Inflammatory macrophage treated with lipopolysaccharide for 1 hour (primary cell): ENCODE data around the gene RAB26.

Source experiments
- DNase-seq, 2 donors: peaks; one replicate each; pipeline ENCODE4 v3.0.0-alpha.2; 2020 to 2022

The RAB26 gene

DNA sequence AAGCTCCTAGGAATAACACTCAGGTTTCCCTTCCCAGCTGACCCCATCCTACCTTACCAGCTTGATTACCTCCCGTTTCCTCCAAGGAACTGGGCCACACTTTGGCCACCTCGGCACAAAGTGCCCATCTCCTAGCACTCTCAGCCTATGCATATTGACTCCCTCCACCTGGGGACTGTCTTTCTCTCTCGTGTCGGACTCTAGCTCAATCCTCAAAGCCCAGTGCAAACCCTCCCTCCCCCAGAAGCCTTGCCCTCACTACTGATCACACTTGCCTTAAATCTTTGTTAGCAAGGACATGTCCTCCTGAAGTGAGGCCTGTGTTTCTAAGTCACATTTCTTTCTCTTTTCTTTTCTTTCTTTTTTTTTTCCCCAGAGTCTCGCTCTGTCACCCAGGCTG lies 2.6 kb upstream of the RAB26 start:
- DNase-seq: no peak

DNA sequence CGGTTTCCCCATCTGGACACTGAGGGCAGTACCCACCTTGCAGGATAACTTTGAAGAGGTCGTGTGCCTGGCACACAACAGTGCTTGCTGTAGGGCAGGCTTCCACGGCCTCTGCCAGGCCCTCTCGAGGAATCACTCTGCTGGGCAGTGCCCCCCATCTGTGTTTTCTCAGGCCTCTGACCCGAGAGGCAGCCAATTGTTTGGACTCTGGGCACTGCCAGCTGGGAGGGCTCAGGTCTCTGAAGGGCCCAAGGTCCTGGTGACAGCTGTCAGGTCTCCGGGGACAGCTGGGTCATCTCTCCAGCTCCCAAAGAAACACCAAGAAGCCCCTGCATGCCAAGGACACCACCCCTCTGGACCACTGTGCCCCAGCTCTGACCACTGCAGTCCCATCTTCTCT lies 1.0 kb upstream of the RAB26 start:
- no peak for DNase-seq

DNA sequence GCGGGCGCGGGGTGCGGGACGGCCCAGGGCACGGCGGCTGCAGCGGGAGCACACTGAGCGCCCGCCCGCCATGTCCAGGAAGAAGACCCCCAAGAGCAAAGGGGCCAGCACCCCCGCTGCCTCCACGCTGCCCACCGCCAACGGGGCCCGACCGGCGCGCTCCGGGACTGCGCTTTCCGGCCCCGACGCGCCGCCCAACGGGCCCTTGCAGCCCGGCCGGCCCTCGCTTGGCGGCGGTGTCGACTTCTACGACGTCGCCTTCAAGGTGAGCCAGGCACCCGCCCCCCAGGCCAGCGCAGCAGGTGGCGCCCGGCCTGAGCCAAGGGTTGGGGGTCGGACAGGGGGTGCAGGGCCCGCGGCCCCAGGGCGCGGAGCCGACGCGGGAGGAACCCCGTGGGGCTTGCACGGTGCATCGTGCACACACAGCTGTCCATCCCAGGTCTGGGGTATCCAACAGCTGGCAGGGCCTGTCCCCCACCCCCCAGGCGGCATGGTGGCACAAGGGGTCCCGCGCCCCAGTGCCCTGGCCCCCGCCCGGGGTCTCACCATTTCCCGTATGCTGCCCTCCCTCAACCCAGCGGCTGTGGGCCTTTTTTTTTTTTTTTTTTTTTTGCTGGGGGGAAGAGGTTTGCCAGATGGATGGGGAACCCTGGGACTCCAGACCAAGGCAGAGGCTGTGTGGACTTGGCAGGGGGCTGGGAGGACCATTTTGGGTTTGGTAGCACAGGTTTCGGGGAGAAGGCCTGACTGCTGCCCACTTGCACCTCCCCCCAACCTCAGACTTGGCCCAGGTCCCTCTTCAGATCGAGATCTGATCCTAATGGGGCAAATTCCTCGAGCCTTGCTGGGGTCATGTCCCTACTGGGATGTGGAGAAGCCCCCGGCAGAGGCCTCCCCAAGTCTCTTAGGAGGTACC lies 547 bp downstream of the RAB26 start:
- no peak for DNase-seq

DNA sequence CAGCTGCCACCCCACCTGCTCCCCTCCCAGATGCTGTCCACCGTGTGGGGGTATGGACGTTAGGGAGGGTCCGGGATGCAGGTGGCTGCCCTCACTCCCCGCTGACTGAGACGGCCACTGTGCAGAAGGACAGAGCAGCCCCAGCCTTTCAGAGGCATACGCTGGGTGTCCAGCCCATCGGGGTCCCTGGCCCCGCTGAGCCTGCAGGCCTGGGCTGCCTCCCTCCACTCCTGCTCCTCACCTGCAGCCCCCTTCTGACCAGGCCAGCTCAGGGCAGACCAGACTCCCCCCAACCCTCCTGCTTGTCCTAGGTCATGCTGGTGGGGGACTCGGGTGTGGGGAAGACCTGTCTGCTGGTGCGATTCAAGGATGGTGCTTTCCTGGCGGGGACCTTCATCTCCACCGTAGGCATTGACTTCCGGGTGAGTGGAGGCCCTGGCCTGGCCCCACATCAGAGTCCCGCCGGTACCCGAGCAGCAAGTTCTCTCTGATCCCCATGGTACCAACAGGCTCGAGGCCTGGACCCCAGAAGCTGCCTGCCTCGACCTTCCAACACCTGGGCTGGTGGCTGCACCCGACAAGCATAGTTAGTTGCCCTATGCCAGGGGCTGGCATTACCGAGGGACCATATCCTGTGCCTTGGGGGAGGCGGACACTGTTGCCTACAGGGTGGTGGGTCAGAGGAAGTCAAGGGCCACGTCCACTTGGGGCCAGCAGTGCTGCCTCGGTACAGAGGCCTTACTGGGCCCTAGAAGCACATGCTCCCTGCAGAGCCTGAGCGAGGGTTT lies 1.4 kb downstream of the RAB26 start:
- no peak for DNase-seq

DNA sequence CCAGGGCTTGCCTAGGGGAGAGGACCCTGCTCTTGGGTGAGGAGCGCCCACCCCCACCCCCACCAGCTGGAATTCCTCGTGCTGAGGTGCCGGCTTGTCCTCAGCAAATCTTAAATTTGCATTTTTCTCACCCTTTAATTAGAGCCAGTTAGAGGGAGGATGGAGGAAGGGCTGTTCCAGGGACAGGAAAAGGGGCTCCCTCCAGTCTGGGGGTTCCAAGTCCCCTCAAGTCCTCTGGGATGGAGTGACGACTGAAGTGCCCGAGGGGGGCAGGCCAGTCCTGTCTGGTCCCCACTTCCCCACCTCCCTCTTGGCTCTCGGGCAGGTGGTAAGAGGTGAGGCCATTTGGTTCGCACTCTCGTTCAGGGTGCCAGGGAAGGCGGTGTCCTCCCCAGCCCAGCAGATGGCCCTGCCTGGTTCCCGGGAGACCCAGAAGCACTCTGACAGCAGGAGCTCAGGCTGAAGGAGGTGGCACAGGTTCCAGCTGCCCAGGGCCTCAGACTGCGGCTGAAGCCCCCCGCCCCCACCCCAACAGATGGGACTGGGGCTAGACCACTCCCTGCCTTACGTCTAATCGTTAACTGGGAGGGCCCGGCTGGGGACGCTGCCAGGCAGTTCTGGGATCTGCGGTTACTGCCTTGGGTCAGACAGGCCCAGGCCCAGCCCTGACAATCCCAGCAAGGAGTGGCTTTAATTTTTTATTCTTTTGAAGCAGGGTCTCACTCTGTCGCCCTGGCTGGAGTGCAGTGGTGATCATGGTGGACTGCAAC lies 2.2 kb downstream of the RAB26 start:
- DNase-seq: no peak

DNA sequence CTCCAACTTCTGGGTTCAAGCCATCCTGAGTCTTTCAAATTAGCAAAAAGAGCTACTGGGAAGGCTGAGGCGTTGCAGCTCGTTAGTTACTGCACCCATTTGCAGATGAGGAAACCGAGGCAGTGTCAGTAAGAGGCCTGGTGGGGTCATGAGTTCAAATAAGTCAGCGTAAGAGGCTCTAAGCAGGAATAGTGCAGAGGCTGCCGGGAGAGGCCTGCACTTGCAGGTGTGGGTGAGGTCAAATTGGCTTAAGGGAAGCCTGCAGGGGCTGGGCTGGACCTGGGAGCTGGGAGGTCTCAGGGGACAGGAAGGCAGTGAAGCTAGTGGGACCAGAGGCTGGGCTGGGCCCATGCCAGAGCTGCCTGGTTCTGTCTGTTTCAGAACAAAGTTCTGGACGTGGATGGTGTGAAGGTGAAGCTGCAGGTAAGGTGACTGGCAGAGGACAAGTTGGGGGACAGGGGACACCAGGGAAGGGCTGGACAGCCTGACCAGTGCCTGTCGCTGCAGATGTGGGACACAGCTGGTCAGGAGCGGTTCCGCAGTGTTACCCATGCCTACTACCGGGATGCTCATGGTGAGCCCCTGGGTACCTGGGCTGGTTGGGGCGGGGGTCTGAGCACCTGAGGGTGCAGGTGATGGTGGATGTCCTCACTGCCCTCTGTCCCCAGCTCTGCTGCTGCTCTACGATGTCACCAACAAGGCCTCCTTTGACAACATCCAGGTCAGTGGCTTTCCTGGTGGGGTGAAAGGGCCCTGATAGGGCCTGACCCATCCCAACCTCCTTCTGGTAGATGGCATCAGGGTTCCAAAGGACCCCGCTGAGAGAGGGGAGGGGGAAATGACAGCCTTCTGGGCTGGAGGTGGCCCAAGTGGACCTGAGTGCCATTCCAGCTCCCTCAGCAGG lies 3.0 kb downstream of the RAB26 start:
- no peak for DNase-seq

DNA sequence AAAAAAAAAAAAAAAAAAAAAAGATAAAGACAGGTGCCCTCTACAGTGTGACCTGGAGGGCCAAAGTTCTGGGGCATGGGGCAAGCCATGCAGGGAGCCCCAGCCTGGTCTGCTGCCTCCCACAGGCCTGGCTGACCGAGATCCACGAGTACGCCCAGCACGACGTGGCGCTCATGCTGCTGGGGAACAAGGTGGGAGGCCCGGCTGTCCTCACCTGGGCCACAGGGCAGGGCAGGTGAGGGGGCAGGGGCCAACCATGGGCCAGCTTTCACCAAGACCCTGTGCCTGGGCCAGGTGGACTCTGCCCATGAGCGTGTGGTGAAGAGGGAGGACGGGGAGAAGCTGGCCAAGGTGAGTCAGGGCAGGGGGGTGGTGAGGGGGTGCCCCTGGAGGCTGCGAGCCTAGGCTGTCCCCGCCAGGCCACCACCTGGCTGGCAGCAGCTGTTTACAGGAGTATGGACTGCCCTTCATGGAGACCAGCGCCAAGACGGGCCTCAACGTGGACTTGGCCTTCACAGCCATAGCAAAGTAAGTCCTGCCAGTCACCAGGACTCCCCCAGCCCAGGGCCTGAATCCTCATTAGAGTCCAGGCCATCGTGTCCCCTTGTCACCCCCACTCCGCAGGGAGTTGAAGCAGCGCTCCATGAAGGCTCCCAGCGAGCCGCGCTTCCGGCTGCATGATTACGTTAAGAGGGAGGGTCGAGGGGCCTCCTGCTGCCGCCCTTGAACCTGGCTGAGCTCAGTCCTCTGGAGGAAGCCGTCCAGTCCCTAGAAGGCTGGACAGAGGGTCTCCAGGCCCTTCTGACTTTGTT lies 4.5 kb downstream of the RAB26 start:
- no peak for DNase-seq

DNA sequence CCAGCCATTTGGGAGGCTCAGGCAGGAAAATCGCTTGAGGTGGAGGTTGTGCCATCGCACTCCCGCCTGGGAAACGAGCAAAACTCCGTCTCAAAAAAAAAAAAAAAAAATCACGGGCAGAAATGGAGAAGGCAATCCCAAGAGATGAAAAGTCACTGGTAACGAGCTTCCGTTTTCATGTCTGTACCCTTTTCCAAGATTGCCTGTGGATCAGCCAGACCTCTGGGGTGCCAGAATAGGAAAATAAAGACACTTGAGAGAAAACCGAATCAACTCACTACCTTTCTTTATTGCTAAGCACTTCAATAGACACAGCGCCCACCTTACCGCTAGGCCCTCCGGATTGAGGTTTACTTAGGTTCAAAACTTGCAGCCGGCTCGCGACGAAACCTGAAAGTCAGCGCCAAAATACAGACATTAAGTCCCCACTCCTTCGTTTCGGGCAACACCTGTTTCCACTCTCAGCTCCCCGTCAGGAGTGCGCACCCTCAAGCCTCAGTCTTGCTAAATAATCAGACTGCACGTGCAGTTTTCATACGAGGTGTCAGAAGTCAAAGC lies 6.2 kb downstream of the RAB26 start:
- peak; percentile 0 to 16 for DNase-seq

DNA sequence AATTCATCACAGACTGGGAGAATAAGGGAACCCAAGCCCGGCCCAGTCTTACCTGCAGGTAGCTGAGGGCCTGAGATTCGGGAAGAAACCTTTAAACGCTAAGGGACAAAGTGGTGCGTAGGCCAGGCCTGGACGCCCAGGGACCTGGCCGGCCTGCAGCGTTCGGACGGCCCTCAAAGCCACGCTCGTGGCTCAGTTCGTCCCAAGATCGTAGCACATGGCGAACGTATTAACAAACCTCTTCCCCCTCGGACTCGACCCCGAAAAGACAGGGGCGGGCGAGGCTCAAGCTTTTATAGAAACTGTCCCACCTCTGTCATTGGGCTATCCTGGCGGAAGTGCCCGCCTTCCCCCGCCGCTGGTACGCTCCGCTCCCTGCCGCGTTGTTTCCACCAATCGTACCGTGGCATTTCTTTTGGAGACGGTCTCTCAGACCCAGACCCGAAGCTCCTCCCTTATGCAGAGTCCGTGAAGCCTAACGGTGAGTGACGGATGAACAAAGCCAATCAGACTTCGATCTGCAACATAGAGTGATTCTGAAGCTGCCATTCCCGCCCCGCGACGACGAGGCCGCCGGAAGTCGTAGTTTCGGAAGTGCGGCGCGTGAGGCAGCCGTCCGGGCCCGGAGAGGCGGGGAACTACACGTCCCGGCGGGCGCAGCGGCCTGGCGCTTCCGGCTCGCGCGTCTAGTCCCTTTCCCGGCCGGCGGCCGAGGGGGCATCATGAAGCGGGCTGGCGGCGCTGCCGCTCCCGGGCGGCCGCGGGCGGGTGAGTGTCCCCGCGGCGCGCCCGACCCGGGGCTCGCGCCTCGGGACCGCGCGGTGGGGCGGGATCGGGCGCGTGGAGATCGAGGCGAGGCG lies 6.9 kb downstream of the RAB26 start, which contains the start of gene TRAF7:
Gene TRAF7 (plus strand): TSS at position 692 of the 860 bp plus-strand sequence. CDS start 8,139 bp downstream, outside the sequence.
- DNase-seq: peak; percentile 99 to 100

DNA sequence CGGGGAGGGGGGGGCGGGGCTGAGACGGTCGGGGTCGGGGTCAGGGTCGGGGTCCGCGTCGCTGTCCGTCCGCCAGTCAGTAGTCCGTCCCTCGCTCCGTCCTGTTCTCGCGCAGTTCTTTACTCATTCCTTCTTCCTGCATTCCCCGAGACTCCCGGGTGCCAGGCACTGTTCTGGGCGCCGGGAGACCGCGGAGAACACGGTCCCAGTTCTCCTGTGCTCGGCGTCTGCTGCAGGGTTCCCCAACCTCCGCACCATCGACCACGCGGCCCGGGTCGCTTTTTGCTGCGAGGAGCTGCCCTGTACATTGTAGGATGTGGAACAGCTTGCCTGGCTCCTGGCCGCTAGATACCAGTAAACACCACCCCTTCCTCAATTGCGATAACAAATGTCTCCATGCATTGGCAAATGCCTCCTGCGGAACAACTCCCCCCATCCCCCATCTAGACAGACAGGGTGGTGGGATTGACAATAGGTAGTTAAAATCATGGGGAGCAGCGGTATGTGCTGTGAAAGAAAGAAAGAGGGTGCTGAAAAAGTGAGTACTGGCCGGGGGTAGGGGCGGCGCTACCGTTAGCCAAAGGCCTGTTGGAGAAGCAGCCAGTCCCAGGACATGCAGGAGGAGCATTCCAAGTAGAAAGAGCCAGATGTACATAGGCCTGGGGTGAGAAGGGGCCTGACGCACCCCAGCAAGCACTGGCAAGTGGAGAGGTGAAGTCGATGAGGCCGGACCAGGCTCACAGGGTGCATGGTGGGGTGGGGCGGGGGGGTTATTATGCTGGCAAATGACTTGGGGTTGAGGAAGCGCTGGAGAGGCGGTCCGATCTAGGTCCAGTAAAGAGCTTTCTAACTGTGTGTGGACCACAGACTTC lies 7.8 kb downstream of the RAB26 start:
- DNase-seq: peak; percentile 3 to 10

DNA sequence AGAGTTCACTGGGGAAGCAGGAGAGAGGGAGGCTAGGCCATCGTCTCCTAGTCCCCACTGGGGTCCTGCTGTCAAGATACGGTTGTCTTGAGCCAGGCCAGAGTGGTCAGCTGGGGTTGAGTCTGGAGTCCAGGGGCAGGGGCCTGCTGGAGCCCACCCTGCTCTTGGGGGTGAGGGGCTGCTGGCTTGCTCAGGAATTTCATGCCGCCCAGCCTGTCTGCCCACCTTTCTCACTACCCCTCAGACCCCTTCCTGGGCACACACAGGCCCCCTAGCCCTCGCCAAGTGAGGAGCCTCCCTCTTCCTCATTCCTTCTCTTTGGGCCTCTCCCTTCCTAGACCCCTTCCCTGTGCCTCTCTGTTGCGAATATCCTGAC lies 8.4 kb downstream of the RAB26 start:
- no peak for DNase-seq

DNA sequence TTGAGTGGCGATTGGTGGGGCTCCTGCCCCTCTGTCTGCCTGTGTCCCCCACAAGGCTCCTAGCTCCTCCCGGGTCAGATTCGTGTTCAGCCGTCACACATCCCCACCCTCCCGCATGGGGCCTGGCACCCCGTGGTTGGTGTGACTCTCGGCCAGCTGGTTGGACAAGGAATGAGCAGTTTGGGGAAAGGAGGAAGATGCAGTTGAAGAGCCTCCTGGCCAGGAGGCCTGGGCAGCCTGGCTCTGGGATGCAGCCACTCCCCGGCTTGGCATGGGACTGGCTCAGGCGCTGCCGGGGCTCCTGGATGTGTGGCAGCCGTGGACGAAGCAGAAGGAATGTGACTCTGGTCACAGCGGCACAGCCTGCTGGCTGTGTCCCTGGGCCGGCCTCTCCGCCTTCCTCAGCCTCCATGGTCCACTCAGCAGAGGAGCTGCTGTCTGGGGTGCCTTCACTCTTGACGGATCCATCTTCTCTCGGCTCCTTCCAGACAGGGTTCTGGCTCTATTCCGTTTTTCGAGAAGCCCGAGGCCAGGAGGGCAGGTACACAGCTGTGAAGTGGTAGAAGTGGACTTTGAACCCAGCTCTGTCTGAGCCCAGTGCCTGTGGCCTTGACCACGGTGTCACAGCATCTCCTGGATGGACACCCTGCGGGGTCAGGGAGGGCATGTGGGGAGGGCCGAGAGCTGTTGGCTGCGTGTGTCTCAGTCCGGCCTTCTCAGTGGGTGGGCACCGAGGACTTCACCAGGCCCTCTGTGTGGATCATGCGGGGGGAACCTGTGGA lies 9.2 kb downstream of the RAB26 start:
- no peak for DNase-seq

DNA sequence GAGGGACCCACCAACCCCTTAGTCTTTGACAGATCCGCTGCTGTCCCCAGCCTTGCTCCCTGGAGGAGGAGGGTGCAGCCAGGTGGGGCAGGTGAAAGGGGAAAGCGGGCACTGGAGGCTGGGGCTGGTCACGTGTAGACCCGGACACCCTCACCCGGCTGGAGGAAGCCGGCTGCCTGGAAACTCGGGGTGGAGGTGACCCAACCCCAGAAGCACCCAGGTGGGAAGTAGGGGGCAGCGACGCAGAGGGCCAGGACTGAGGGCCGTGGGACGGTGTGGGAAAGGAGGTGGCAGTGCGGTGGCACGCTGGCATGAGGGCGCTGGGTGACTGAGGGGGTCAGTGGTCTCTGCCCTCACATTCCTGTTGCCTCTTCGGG lies 9.8 kb downstream of the RAB26 start:
- no peak for DNase-seq

DNA sequence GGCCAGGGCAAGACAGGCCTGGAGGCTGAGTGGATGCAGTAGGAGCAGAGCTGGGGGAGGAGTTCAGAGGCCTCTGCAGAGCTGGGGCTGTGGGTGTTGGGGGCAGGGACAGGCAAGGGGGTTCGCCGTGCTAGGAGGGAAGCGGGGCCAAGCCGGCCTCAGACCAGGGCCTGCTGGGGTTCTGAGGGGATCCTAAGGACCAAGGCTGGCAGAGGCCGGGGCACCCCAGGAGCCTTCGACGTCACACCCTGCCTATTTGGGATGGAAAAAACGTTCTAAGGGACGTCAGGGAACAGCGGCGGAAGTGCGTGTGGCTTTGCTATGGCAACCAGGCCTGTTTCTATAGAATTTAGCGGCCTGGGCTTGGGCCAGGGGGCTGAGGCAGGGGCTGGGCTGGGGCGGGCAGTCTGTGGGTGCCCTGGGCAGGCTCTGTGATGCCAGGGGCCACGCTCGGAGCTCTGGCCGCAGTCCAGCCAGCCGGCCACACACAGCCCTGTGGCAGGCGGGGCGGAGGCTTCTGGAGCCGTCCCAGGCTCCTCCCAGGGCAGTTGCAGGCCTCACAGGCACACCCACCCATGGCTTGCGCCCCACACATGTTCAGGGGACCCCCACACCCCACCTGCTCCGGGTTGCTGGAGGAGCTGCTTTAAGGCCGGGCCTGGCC lies 10.9 kb downstream of the RAB26 start:
- DNase-seq: no peak

DNA sequence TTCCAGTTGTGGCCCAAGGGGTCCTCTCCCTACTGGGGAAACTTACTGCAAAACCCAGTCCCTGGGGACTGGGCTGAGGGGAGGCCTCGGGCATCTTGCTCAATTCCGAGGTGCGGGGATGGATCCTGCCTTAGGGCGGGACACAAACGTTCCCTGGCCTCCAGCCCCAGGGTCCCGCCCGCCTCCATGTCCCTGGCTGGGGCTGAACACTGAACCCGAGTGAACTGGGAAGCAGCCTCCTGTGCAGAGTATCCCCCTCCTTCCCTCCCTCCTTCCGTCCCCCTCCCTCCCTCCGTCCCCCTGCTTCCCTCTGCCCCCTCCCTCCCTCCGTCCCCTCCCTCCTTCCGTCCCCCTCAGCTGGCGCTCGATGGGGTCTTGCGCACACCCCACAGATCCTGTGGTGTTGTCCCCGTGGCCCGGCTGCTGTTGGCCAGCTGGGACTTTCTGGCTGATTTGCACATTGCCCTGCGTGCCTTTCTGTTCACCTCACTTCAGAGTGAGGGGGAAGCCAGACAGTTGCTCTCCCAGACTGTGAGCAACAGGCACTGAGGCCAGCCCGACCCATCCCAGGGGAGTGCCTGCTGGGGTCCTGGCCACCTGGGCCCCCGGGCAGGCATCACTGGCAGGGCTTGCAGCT lies 12.6 kb downstream of the RAB26 start:
- no peak for DNase-seq

DNA sequence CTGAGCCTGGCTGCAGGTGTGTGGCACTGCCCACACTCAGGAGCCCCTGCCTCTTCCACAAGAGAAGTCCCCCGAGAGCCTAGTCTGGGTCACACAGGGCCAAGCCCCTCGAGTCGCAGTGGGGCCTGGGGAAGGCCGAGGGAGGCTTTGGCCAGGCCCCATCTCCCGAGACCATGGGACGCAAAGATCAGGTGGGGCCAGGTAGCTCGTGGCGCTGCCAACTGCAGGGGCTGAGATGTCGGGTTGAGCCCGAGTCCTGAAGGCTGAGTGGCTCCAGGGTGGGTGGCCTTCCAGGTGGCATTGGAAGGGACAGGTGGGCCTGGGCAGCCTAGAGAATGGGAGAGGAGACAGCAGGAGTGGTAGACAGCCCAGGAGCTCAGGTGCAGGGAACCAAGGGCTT lies 13.5 kb downstream of the RAB26 start:
- no peak for DNase-seq

DNA sequence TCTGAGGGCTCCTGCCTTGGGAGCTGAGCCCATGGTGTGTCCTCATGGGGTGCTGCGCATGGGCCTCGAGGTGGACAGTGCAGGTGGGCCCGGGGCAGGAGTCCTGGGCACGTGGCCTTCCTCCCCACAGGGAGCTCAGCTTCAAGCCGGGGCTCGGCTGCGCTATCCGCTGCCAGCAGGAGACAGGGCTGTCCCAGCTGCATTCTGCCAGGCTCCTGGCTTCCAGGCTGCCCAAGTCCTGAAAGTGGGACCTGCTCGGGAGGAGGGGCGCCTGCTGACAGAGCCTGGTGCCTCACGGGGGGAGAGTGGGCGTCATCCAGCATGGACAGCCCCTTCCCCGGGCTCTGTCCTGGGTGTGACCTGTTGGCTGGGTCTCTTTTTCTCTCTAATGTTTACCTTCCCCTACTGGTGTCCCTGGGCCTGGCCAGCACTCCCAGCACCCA lies 14.3 kb downstream of the RAB26 start:
- DNase-seq: no peak
